Activated CD4-positive, CD25-positive, alpha-beta regulatory T cell (primary cell): ENCODE results near the gene LSM14B.
A peak's percentile ranks its signal among the peaks of the same experiment; 100 is the strongest.
"Not testable (repeated sequence)": the region's sequence is repeated elsewhere in the genome, so short reads cannot be mapped to it uniquely, and the experiment has no call there.

Experiments used
- DNase-seq, 4 experiments: peaks; one replicate each; lab custom pipeline; 2025; lab: John Stamatoyannopoulos, UW

LSM14B gene

GRCh38 chr20:62112368-62112767 is 9.9 kb upstream of the LSM14B start:
- no peak for DNase-seq

GRCh38 chr20:62114894-62115293 is 7.4 kb upstream of the LSM14B start:
- DNase-seq, result no peak

- not testable (repeated sequence) for DNase-seq
Measured at GRCh38 chr20:62115800-62116407, 6.4 kb upstream of the LSM14B start.

- no peak for DNase-seq
Measured at GRCh38 chr20:62116558-62117361, 5.5 kb upstream of the LSM14B start.

GRCh38 chr20:62117362-62117646 is 5.0 kb upstream of the LSM14B start:
- no peak for DNase-seq

GRCh38 chr20:62117658-62118057 is 4.6 kb upstream of the LSM14B start:
- DNase-seq, result peak; percentile 11 to 62 (median 38)

GRCh38 chr20:62118113-62119043 is 3.9 kb upstream of the LSM14B start:
- no peak for DNase-seq

GRCh38 chr20:62119115-62119514 is 3.2 kb upstream of the LSM14B start:
- no peak for DNase-seq

GRCh38 chr20:62119591-62120364 is 2.5 kb upstream of the LSM14B start:
- DNase-seq, result no peak

GRCh38 chr20:62120365-62120762 is 1.9 kb upstream of the LSM14B start:
- DNase-seq, result no peak

- no peak for DNase-seq
Measured at GRCh38 chr20:62120990-62121775, 1.1 kb upstream of the LSM14B start.

GRCh38 chr20:62122654-62123449 is 577 bp downstream of the LSM14B start:
- DNase-seq, result peak in 2 of 4 experiments; percentile 17 to 35

- no peak for DNase-seq
Measured at GRCh38 chr20:62123450-62124118, 1.3 kb downstream of the LSM14B start.

- no peak for DNase-seq
Measured at GRCh38 chr20:62126141-62126540, 3.9 kb downstream of the LSM14B start.

GRCh38 chr20:62127799-62128198 is 5.5 kb downstream of the LSM14B start:
- no peak for DNase-seq

GRCh38 chr20:62128502-62128901 is 6.2 kb downstream of the LSM14B start:
- DNase-seq, result no peak

GRCh38 chr20:62129731-62130531 is 7.7 kb downstream of the LSM14B start:
- no peak for DNase-seq

- no peak for DNase-seq
Measured at GRCh38 chr20:62131560-62132320, 9.5 kb downstream of the LSM14B start.
